NCI-H1694 treated with DMSO at 0.1 percent for 48 hours (cell line): ENCODE measurements around the gene ARMC7.

Experiments used
- DNase-seq: peaks from one replicate; lab custom pipeline; 2025; lab: John Stamatoyannopoulos, UW

Gene ARMC7

DNA sequence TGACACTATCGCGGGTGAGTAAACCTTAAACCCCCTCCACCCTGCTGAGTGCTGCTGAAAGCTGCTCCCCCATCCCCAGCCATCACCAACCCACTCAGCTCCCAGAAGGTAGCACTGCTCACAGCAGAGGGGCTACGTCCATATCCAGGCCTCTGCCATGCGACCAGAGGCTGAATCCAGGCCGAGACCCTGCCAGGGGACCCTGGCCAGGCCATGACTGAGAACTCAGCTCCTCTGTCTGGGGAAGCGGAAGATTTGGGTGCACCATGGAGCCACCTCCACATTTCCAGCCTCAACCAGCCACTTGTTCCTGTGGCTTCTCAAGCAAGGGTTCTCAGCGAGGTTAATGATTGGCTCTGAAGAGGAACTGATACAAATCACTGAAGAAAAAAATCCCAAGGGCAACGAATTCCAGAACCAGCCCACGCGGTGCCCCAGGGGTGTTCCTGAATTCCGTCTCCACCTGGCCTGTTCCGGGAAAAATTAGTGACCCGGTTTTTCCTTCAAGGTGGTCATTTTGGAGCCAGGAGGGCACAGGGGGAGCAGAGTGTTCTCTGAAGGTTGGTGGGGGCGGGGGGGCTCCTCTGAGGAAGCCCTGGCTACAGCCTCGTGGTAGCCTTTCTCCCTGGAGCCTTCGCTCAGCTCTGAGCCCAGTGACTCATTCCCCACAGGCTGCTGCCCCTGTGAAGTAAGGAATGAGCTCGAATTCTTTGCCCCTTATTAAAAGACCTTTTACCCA, 31.3 kb upstream of the ARMC7 start:
- no peak for DNase-seq

DNA sequence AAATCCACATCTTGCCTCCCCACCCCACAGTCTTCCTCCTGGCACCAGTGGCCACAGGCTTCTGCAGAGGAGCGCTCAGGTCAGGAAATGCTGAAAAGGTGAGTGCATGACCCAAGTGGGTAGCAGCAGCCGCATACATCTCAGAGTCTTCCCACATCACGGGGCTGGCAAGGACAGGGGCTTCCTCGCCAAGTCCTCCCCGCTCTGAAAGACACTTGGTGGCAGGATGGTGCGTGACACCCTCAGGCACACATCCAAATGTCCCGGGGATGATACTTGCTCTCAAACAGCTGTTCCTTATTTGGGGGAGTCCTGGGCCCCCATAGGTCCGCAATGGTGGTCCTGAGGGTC, 30.8 kb upstream of the ARMC7 start:
- no peak for DNase-seq

DNA sequence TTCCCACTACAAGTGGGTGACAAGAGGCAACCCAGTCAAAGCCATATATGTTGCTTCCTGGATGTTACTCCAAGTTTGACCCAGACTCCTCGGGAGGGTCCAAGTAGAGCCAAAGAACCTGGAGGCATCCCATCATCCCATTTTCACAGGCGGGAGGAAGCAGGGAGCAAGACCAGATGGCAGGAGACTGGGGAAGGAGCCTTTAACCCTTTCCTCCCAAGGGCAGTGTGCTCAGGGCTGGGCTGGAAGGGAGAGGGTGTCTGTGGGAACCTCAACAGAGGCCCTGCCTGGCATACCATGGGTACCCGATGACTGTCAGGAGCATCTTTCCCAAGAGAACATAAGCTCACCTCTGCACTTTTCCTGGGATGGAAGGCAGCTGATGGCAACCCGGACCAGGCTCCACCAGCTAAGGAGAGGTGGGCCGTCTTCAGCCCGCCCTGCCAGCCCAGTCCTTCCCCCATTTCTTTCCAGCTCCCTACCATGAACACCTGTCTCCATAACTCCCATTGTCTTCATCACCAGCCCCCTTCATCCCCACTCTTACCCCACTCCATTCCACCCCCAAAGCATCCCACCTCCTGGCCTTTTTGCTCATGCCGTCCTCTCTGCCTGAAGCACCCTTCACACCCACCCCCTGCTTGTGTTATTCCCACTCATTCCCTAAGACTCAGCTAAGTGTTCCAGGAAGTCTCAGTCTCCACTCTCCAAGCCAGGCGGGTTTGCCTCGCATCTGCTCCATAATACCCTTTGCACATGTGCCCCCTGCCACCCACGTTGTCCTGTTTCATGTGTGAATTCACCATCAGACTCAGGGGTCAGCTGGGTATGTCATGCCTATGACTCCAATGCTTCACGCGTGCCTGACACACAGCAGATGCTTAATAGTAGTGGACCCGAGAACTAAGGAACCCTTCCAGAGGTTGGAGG, 27.9 kb upstream of the ARMC7 start:
- no peak for DNase-seq

DNA sequence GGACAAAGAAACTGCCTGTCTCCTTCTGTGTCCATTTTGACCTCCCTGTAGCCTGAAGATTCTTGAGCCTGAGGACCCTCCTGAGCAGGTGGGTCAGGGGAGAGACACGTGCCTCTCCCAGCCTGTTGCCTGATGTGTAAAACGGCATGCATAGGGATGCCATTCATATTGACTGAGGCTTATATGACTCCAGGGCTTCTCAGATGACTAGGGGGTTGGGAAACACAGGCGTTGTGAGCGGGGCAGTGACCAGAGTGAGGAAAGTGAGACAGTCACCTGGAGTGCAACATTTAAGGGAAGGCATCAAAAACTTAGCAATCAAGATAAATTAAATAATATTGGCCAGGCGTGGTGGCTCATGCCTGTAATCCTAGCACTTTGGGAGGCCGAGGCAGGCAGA, 27.1 kb upstream of the ARMC7 start:
- no peak for DNase-seq

DNA sequence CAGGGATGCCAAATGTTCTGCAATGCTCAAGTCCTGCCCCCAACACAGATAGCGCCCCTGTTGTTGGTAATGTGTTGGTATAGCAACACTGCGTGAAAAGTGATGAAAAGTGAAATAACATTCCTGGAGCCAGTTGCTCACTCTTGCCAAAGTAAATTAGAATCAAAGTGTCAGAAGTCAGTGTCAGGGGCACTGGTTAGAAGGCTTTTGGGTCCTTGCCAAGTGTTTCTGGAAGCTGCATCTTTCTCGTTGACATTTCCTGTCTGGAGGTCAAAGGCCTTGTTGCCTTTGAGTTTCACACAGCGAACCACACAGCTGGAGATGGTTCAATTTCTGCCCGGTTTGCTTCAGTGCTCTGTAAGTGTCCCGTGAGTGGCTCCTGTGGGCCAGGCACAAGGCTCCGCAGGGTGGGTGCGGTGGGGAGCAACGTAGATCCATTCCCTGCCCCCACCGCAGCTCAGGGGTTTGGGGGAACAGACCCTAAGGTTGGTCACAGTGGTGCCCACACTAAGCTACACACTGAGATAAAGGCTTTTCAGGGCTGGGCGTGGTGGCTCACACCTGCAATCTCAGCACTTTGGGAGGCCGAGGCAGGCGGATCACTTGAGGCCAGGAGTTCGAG, 25.6 kb upstream of the ARMC7 start:
- DNase-seq: no peak

DNA sequence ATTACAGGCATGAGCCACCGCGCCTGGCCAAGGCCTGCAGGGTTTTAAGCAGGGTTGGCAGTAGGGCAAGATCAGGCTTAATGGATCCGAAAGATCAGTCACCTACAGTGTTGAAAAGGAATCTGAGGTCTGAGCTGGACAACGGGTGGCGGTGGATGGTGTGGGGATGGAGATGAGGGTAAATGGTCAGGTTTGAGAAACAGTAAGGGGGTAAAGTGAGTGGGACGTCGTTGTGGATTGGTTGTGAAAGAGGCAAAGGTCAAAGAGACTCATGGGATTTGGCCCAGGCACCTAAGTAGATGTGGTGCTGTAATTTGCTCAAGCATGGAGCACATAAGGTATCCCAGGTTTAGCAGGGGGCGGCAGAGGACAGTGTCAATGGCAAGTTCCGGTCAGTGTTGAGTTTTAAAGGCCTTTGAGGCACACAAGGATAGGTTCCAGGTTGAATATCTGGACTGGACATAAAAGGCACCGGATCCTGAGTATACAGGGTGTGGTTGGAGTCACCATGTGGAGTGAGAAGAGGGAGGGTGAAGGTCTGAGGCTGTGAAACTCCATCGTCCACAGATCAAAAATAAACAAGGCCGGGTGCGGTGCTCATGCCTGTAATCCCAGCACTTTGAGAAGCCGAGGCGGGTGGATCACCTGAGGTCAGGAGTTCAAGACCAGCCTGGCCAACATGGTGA, 23.1 kb upstream of the ARMC7 start:
- no peak for DNase-seq

DNA sequence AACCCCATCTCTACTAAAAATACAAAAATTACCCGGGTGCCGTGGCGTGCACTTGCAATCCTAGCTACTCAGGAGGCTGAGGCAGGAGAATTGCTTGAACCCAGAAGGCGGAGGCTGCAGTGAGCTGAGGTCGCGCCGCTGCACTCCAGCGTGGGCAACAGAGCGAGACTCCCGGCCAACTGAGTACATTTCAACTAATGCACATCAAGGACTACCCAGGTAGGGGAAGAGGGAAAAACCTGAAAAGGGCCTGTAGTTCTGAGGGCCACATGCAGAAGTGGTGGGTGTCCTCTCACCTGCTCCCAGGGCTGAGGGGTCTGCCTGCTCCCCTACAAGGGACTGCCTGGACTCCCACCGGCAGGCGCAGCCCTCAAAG, 22.6 kb upstream of the ARMC7 start:
- no peak for DNase-seq

DNA sequence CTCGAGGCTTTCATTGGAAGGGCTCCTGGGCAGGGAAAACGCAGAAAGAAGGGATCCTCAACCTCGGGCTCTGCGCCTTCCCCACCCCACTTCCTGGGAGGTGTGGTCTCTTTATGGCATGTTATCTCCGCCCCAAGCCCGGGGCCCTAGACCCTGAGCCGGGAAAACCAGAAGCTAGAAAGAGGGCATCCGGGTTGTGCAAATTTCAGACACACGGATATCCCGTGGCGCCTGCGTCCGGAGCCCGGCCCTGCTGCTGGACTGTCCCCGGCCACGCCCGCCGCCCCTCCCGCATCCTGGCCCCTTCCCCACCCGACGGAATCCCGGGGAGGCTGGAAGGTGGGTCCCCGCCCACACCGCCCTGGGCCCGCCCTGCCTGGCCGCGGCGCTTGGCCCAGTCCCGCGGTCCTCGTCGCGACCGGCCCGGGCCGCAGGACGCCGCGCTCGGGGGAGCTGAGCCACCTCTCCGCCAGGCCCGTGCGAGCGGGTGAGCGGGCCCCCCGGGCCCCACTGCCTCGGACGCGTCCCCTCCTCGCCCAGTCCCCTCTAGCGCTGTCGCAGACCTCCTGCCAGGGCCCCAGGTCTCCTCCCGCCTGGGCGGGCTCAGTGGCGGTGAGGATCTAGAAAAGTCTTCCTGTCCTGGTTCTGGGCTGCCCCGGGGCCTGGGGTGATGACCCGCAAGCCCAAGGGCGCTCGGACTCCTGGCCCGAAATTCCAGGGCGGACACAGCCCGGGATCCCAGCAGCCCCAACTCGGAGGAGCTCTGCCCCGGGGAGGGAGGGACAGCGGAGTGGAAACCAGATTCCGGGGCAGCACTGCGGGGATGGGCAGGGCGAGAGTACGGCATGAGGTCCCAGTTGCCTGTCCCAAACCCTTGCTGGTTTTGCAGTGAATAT, 22.0 kb upstream of the ARMC7 start, which contains the start of gene SLC16A5:
TSS of gene SLC16A5 (plus strand) at position 397 of the 896 bp plus-strand sequence. CDS start 5,683 bp downstream, outside the sequence.
- no peak for DNase-seq

DNA sequence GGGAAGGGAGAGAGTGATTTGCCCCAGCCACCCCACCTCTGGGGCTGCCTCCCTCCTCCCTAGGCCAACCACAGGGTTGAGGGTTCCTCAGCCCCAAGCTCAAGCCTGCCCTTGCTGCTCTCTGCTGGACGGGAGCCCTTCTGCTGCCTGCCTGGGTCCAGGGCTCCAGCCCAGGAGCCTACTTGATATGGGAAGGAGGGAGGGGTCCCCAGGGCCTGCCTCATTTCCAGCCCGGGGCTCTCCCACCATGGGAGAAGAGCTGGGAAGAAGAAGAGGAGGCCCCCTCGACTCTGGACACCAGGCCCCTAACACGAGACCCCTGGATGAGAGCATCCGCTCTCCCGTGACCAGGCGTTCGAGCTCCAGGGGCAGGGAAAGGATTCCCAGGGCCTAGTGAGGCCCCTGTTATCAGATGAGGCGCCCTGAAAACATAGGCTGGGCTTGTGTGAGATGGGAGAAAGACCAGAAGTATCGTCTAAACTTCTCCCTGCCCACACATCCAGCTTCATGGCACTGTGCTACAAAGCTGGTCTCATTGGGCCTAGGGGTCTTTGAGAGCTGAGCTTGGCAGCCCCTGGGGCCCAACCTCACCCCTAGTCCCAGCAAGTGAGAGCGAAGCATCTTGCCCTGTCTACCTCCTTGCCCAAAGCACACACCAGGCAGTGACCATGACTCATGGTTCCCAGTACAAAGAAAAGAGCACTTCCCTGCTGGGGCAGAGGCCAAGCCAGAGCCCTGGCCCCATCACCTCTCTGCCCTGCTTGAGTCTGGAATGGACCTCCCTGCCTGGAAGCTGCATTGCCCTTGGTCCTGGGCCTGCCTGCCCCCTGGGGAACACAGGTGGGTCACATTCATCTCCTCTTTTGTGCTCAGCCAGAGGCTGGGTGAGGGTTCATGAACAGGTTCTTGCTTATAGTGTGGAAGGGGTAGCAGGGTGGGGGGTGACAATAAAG, 21.0 kb upstream of the ARMC7 start:
- DNase-seq: no peak

DNA sequence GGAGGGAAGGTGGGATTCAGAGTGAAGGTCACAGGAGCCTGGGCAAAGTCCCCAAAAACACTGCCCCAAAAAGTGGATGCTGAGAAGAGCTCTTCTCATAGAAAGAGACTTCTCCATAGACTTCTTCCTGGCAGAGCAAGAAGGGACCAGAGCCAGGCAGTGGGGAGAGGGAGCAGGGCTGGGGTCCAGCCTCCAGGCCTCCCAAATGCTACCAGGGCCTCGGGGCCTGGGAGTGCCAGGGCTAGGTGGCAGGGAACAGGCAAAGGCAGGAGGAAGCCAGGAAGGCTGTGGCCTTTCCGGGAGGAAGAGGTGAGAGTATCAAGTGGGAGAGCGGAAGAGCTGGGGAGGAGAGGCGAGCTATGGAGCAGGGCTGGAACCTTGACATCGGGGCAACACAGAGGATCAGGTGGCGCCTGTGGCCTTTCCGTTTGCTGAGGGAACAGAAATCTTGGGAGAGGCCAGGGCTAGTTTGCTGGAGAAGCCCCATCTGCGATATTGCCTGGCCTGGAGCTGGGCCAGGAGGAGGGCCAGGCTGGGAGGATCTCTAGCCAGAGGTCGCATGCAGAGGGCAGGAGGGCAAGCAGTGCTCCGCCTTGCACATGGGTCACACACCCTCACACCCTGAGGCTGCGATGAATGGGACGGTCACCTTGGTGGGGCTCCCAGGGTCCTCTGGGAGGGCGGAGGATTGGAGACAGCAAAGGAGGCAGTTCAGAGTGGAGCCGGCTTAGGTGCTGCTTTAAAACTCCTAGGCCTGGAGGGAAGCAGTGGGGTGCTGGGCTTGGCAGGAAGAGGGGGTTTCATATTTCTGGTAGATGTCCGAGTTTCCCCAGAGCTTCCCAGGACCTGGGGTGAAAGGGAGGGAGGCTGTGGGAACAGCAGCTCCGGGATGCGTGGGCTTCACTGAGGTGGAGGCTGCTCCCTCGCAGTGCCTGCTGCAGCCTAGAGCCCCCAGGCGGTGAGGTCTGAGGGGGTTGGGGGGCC, 18.6 kb upstream of the ARMC7 start:
- no peak for DNase-seq

DNA sequence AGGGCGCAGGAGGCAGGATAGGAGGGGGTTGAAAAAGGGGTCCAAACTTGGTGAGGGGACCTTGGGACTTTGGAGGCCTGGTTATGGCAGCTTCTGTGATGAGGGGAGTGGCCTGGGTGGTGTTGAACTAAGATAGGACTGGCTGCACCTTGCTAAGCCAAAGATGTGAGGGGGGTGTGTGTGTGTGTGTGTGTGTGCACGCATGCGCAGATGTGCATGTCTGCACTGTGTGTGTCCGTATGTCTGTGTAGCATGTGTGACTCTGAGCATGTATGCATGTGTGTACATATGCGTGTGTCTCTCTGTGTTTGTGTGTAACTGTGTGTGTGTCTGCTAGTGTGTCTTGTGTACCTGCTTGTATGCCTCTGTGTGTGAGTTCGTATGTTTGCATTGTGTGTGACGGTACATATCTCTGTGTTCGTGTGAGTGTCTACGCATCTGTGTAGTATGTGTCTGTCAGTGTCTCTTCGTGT, 17.9 kb upstream of the ARMC7 start:
- no peak for DNase-seq

DNA sequence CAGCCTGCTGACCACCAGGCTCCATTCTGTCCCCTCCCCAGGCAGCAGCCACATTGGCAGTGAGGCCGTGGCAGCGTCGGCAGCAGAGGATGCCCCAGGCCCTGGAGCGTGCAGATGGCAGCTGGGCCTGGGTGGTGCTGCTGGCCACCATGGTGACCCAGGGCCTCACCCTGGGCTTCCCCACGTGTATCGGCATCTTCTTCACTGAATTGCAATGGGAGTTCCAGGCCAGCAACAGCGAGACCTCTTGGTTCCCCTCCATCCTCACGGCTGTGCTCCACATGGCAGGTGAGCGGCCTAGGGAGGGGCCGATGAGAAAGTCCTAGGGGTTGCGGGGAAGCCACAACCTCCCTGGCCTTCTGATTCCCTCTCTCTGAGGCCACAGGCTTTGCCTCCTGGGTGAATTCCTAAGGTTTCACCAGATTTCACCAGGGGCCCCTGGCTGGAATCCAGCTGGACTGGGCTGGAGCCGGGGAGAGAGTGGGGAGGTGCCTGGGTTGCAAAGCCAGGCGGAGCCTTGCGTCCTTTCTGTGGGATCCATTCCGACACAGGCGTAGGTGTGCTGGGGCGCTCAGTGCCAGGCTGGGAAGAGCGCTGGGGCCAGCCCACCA, 16.1 kb upstream of the ARMC7 start:
- no peak for DNase-seq

DNA sequence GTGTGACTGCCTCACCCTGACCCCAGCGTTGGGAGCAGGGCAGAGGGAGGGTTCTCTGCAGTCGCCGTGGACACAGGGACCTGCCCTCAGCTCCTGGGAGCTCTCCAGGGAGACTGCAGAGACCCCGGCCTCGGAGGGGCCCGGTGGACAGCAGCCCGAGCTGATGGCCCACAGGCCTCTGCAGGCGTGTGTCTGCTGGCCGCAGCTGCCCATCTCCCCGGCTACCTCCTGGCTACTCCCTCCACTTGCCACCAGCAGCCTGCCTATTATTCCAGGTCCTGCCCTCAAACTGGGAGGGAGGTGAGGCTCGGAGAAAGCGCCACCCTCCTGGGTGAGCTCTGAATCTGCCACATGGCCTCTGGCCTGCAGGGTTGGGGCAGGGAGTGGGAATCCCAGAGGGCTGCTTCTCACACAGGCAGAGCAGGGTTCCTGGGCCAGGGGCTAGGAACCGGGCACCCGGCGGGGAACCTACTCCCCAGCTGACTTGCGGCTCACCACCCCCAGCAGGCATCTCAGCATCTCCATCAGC, 14.8 kb upstream of the ARMC7 start:
- no peak for DNase-seq

DNA sequence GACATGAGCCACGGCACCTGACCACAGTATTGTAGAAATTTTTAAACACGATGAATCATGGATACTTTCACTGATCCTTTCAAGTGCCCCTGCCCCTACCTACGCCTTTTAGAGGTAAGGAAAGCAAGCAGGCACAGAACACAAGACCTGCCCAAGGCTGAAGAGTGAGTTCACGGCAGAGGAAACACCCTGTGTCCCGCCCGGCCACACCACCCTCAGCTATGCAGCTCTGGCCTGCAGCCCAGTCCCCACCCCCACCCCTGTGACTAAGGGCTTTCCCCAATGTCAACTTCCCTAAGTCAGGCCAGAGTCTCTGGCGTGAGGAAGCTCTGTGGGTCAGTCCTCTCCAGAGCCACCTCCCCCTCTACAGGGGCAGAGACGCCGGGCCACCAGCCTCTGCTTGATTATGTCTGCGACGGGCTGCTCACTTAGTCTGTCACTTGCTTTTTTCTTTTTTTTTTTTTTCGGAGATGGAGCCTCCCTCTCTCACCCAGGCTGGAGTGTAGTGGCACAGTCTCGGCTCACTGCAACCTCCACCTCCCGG, 13.6 kb upstream of the ARMC7 start:
- no peak for DNase-seq

DNA sequence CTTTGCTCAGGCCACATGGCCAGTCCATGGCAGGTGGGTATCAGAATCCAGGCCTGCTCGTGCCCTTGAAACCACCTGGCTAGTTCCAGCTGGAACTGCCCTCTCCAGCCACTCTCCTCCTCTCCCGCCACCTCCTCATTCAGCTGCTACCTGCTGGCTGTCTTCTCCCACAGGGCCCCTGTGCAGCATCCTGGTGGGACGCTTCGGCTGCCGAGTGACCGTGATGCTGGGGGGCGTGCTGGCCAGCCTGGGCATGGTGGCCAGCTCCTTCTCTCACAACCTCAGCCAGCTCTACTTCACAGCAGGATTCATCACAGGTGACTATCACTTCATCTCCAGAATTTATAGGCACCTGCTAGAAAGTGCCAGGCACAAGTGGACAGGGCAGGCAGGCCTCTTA, 11.9 kb upstream of the ARMC7 start:
- no peak for DNase-seq

DNA sequence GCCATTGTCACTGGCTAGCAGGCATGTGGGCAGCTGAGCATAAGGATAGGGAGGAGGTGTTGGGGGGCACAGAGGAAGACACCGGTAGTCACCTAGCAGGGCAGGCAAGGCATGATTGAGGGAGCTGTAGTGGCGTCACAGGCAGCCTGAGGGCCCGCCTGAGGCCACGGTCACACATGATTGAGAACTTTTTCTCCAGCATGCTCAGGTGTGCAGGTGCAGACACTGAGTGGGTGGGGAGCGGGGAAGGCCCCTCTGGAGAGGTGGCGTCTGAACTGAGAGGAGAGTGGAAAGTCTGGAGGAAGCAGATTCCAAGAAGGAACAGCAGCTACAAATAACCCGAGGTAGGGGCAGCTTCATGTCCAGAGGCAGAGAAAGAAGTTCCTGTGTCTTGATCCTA, 10.9 kb upstream of the ARMC7 start:
- no peak for DNase-seq

DNA sequence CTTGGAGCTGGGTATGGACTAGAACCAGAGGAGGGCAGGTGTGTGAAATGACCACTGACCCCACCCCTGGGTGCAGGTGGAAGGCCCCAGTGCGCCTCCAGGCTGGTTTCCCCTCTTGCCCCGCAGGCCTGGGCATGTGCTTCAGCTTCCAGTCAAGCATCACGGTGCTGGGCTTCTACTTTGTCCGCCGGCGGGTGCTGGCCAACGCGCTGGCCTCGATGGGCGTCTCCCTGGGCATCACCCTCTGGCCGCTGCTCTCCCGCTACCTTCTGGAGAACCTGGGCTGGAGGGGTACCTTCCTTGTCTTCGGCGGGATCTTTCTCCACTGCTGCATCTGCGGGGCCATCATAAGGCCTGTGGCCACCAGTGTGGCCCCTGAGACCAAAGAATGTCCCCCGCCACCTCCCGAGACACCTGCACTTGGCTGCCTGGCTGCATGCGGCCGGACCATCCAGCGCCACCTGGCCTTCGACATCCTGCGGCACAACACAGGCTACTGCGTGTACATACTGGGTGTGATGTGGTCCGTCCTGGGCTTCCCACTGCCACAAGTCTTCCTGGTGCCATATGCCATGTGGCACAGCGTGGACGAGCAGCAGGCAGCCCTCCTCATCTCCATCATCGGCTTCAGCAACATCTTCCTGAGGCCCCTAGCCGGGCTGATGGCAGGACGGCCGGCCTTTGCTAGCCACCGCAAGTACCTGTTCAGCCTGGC, 9.7 kb upstream of the ARMC7 start:
- no peak for DNase-seq
